Activated CD4-positive, alpha-beta T cell treated with anti-CD3 and anti-CD28 coated beads, Interleukin-10, Interleukin-2, amounts not matched to agents 100 ng/mL and 50 ng/mL, durations not matched to agents 16 hours and 8 hours (primary cell): ENCODE data around the gene KIAA0232.
A peak's percentile ranks its signal among the peaks of the same experiment; 100 is the strongest.

ENCODE experiments used
- DNase-seq: peaks from one replicate; pipeline ENCODE4 v3.0.0-alpha.2; 2020

KIAA0232 gene

DNA sequence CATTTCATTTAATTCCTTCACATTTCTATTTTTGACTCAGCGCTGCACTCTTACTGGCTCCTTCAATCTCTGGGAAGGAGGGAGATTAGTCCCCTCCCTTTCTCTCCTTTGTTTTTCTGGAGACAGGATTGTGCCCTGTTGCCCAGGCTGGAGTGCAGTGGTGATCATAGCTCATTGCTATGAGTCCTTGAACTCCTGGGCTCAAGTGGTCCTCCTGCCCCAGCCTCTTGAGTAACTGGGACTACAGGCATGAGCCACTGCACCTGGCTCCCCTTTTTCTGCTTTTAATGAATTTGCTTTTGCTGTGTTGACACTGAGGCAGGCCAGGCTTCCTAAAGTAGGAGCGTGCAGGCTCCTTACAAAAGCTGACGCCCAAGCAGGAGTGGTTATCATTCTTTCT is 137.6 kb downstream of the KIAA0232 start:
- no peak for DNase-seq

DNA sequence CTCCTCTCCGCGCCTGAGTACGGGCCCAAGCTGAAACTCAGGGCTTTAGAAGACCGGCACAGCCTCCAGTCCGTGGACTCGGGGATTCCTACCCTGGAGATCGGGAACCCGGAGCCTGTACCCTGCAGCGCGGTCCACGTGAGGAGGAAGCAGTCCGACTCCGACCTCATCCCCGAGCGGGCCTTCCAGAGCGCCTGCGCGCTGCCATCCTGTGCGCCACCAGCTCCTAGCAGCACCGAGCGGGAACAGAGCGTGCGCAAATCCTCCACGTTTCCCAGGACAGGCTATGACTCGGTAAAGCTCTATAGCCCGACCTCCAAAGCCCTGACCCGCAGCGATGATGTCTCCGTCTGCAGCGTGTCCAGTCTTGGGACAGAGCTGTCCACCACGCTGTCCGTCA is 141.0 kb downstream of the KIAA0232 start:
- no peak for DNase-seq

DNA sequence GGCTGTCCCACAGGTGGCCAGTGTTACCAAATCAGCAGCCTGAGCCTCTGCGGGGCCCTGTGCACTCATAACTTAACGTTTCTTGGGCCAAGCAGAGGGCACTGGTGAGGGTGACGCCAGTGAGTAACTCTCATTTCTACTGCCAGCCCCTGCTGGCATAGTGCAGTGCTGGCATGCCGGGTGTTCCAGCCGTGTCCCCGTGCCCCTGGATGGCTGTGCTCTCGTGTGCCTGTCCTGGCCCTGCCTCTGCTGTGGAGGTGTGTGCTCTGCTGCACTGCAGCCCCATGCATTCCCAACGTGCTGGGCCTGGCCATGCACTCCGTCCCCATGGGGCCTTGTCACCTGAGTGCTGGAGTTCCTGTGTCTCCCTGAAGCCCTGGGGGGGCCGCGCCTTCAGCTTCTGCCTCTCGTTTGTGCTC is 141.8 kb downstream of the KIAA0232 start:
- no peak for DNase-seq

- peak; percentile 74 for DNase-seq
Observed at GRCh38 chr4:6925357-6925836, 142.9 kb downstream of the KIAA0232 start.

GRCh38 chr4:6926081-6926480 is 143.6 kb downstream of the KIAA0232 start:
- DNase-seq: peak; percentile 65

GRCh38 chr4:6926681-6927478 is 144.4 kb downstream of the KIAA0232 start:
- peak; percentile 77 for DNase-seq

GRCh38 chr4:6928081-6928480 is 145.6 kb downstream of the KIAA0232 start:
- DNase-seq: no peak

- no peak for DNase-seq
Observed at GRCh38 chr4:6929339-6929811, 146.8 kb downstream of the KIAA0232 start.

DNA sequence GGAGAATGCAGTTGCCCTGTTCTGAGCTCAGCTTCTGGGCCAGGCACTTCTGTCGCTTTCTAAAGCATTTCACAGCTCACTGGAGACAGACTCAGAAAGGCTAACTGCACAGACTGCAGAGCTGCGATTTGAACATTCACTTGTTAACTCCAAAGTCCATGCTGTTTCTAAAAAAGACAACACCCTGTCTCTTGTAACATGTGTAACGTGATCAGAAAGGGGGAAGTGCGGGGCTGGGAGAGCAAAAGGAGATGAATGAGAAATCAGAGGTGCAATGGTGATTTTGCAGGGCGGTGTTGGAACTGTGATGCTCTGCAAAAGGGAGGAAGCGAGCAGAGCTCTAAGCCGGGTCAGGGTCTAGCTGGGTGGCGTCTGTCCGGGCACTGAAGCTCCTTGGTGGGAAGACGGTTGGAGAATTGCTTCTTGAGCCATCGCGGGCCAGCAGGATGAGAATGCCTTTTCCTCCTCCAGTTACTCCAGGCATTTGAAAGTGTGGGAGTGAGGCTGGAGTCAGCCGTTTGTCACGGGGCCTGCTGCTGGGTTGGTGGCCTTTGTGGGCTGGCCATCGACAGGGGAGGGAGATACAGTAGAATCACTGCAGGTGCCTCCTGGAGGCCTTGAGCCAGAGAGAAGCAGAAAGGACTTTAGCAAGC is 147.4 kb downstream of the KIAA0232 start:
- no peak for DNase-seq

DNA sequence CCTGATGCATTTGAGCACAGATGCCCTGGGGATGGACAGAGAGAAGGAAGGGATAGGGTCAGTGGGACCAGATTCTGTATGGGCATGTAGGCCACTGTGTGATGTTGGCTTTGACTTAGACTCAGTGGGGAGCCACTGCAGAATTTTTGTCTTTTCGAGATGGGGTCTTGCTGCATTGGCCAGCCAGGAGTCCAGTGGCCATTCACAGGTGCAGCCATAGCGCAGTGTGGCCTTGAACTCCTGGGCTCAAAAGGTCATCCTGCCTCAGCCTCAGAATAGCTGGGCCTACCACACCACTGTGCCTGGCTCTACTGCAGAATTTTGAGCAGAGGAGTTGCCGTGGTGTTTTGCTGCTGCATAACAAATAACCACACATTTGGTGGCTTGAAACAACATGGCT is 149.9 kb downstream of the KIAA0232 start:
- no peak for DNase-seq

DNA sequence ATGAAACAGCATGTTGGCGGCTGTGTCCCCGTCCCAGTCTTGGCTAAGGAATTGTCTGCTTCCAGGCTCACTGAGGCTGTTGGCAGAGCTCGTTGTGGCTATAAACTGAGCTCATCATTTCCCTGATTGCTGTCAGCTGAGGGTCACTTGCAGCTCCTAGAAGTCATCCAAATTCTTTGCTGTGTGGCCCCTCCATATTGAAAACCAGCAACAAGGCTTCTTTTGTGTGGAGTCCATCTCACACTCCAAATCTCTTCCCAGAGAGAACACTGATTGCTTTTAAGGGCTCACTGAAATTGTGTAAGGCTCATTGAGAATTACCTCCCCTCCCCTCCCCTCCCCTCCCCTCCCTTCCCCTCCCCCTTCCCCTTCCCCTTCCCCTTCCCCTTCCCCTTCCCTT is 150.4 kb downstream of the KIAA0232 start:
- DNase-seq: no peak
